ENCODE results near the gene LEMD3. TPM values are rescaled to one million over a fixed set of nuclear protein-coding genes. Genes with fewer than 3 reads are reported as not detected.

The LEMD3 gene
- total RNA-seq, 1 donor from 2014 or later: 35.8 TPM

DNA sequence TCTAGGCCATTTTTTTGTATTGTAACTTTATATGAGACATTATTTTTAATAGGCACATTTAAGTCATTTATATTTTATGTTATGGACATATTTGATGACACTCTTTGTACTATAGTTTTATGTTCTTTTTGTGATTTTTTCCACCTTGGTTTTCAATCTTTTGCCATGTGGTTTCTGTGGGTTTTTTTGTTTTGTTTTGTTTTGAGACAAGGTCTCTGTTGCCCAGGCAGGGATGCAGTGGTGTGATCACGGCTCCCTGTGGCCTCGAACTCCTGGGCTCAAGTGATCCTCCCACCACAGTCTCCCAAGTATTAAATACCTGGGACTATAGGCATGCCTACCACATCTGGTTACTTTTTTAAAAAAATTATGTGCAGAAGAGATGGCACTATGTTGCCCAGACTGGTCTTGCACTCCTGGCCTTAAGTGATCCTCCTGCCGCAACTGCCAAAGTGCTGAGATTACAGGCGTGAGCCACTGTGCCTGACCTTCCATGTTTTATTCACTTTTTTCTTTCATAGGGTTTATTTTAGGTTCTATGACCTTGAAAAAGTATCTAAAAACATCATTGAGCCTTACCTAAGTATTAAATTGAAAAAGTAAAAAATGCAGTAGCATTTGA is 125.4 kb downstream of the LEMD3 start:
- TF ChIP-seq, protein P1, sequence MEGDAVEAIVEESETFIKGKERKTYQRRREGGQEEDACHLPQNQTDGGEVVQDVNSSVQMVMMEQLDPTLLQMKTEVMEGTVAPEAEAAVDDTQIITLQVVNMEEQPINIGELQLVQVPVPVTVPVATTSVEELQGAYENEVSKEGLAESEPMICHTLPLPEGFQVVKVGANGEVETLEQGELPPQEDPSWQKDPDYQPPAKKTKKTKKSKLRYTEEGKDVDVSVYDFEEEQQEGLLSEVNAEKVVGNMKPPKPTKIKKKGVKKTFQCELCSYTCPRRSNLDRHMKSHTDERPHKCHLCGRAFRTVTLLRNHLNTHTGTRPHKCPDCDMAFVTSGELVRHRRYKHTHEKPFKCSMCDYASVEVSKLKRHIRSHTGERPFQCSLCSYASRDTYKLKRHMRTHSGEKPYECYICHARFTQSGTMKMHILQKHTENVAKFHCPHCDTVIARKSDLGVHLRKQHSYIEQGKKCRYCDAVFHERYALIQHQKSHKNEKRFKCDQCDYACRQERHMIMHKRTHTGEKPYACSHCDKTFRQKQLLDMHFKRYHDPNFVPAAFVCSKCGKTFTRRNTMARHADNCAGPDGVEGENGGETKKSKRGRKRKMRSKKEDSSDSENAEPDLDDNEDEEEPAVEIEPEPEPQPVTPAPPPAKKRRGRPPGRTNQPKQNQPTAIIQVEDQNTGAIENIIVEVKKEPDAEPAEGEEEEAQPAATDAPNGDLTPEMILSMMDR (IDR thresholded peaks at IDR 0.05): no peak
- TF ChIP-seq POLR2AphosphoS5 (IDR thresholded peaks at IDR 0.05; ENCODE audit: insufficient read depth in 1 of 2, low read depth in 1 of 2) (no peak), POLR2A (IDR thresholded peaks at IDR 0.05) (no peak)
- DNase-seq (ENCODE audit: extremely low spot score in 2 of 2): no peak
- Histone ChIP-seq H3K4me1 (no peaks in the 10 kb centered on the region), H3K36me3 (no peaks in the 10 kb centered on the region), H3K27me3 (no peaks in the 10 kb centered on the region), H3K4me3 (no peak overlapping the region), H3K27ac (no peak overlapping the region), H3K9me3 (no peaks in the 10 kb centered on the region)
- intact Hi-C loops (cut with DNase I): no loop called here

DNA sequence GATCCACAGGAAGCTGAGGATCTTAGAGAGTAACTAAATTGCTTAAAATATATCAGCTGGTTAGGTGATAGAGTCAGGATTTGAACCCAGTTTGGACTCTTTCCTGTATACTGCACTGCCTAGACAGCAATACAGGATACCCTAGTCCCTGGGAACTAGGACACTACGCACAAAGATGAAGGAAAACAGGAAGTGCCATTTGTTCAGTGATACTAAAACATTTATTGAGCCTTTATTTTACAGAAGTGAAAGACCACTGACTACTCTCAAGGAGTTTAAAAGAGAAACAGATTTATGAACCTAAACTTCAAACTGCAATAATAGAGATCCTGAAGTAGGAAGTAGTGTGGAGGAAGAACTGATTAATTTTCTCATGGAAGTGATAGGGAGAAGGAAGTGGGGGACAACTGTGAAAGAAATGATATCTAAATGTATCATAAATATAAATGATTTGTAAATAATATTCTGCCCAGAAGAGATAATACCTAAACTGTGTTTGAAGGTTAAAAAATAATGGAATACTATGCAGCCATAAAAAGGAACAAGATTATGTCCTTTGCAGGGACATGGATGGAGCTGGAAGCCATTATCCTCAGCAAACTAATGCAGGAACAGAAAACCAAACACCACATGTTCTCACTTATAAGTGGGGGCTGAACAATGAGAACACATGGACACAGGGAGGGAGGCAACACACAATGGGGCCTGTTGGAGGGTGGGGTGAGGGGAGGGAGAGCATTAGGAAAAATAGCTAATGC is 127.3 kb downstream of the LEMD3 start:
- no peak overlapping the region for H3K27ac ChIP-seq
- no peaks in the 10 kb centered on the region for H3K27me3 ChIP-seq
- no peak overlapping the region for H3K4me3 ChIP-seq
- H3K36me3 ChIP-seq: no peaks in the 10 kb centered on the region
- no peaks in the 10 kb centered on the region for H3K4me1 ChIP-seq
- no peak for DNase-seq (ENCODE audit: extremely low spot score in 2 of 2)
- intact Hi-C loops (cut with DNase I): no loop called here
- no peak for TF ChIP-seq POLR2AphosphoS5 (IDR thresholded peaks at IDR 0.05; ENCODE audit: insufficient read depth in 1 of 2, low read depth in 1 of 2)
- TF ChIP-seq, protein P1 (IDR thresholded peaks at IDR 0.05): no peak
- TF ChIP-seq POLR2A (IDR thresholded peaks at IDR 0.05): no peak
- H3K9me3 ChIP-seq: no peaks in the 10 kb centered on the region

Other genes starting within 250 kb of the LEMD3 start
- 27.3 TPM for gene WIF1, start 48.3 kb upstream of the LEMD3 start, total RNA-seq
- gene MSRB3, start 109.1 kb downstream of the LEMD3 start, total RNA-seq: 52.5 TPM

Data from vagina (tissue), 2 donors.